Left lung (tissue), 10 donors: ENCODE measurements around the gene HEPH. TPM values are rescaled to one million over a fixed set of nuclear protein-coding genes. Genes with fewer than 3 reads are reported as not detected.
"Not testable (repeated sequence)": the region's sequence is repeated elsewhere in the genome, so short reads cannot be mapped to it uniquely, and the experiment has no call there.

Experiments used
- ATAC-seq: fragments of 200-7000 bp; cut with Tn5 transposase; one replicate; pipeline ENCODE4 v1.9.1; 2020; ENCODE audit warnings: moderate library complexity
- DNase-seq, 4 donors: peaks; one replicate each; pipeline ENCODE4 v3.0.0-alpha.2; 2013 to 2020
- H3K27ac ChIP-seq, 2 donors: fragments of 200-600 bp; sonication (generic) in 1 of 2; one replicate each; pipeline versions ENCODE4 v1.5.0 to v1.8.0; 2020 to 2021
- H3K27me3 ChIP-seq, 2 donors: fragments of 200-600 bp; sonication (generic) in 1 of 2; one replicate each; pipeline versions ENCODE4 v1.5.0 to v1.8.0; 2020 to 2021
- H3K36me3 ChIP-seq, 2 donors: fragments of 200-600 bp; sonication (generic) in 1 of 2; one replicate each; pipeline versions ENCODE4 v1.5.0 to v1.8.0; 2020 to 2021
- H3K4me1 ChIP-seq, 2 donors: fragments of 200-600 bp; one replicate each; pipeline ENCODE4 v1.8.0; 2021
- H3K4me3 ChIP-seq, 2 donors: fragments of 200-600 bp; sonication (generic) in 1 of 2; one replicate each; pipeline versions ENCODE4 v1.5.0 to v1.8.0; 2020 to 2021; ENCODE audit warnings: mild to moderate bottlenecking in 1 of 2
- H3K9me3 ChIP-seq, 2 donors: fragments of 200-600 bp; sonication (generic) in 1 of 2; one replicate each; pipeline versions ENCODE4 v1.5.0 to v1.8.0; 2020 to 2021
- intact Hi-C, 2 donors: fragments of 100-400 bp; cut with DNase I; formaldehyde crosslinking; loops; one replicate each; pipeline versions ENCODE4 v1.11.2 to v1.14.2; 2022
- polyA plus RNA-seq, 6 donors: library from polyadenylated mRNA; unstranded; fragments of 120-200 nt; gene quantifications; one replicate each; pipeline ENCODE4 v1.2.1, GENCODE V29; 2013; ENCODE audit not compliant: insufficient read length in 6 of 6
- total RNA-seq, 2 donors: library from RNA; stranded (reverse); fragmentation: NEBNext Ultra II Directional; extraction: Animal tissue kit (Norgen Biotek cat#: 25700); gene quantifications; one replicate each; pipeline ENCODE4 v1.2.1, GENCODE V29; 2021
- TF ChIP-seq, protein P1 (sequence below), 2 donors: fragments of 200-600 bp; sonication (generic) in 1 of 2; IDR thresholded peaks; one replicate each; pipeline versions ENCODE4 v1.5.0 to v1.8.0; 2021; ENCODE audit warnings: antibody characterized with exemption in 2 of 2
- donor health status: DM: no; HTN: yes; CAD: no.
- donor health status: DM: no; HTN: no; CAD: no.

HEPH gene
- total and polyA plus RNA-seq, 8 donors: 11.8 to 57.0 (median 41.7) TPM

DNA sequence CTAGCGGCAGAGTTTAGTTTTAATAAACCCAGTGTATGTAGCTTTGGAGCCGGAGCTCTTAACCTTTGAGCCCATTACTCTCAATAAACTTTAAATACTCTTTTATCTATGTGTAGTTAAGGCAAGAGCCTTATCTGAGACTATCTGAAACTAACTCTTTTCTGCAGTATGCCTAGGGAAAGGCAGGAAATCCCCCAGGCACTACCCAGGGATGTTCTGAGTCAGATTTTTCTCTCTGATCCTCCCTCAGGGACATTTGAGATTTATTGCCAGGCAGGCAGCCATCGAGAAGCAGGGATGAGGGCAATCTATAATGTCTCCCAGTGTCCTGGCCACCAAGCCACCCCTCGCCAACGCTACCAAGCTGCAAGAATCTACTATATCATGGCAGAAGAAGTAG lies 39.1 kb downstream of the HEPH start:
- Histone ChIP-seq H3K36me3 (no peaks in the 10 kb centered on the region), H3K4me3 (no peak overlapping the region), H3K27me3 (no peaks in the 10 kb centered on the region), H3K9me3 (no peaks in the 10 kb centered on the region), H3K27ac (no peak overlapping the region), H3K4me1 (no peaks in the 10 kb centered on the region)
- TF ChIP-seq, protein P1, sequence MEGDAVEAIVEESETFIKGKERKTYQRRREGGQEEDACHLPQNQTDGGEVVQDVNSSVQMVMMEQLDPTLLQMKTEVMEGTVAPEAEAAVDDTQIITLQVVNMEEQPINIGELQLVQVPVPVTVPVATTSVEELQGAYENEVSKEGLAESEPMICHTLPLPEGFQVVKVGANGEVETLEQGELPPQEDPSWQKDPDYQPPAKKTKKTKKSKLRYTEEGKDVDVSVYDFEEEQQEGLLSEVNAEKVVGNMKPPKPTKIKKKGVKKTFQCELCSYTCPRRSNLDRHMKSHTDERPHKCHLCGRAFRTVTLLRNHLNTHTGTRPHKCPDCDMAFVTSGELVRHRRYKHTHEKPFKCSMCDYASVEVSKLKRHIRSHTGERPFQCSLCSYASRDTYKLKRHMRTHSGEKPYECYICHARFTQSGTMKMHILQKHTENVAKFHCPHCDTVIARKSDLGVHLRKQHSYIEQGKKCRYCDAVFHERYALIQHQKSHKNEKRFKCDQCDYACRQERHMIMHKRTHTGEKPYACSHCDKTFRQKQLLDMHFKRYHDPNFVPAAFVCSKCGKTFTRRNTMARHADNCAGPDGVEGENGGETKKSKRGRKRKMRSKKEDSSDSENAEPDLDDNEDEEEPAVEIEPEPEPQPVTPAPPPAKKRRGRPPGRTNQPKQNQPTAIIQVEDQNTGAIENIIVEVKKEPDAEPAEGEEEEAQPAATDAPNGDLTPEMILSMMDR (IDR thresholded peaks at IDR 0.05): no peak
- intact Hi-C loops: no loop called here
- no peak for DNase-seq
- ATAC-seq: no peak

GRCh38 chrX:66221856-66222255 lies 57.8 kb downstream of the HEPH start:
- Histone ChIP-seq H3K4me3 (no peak overlapping the region), H3K36me3 (no peaks in the 10 kb centered on the region), H3K27me3 (no peaks in the 10 kb centered on the region), H3K27ac (no peak overlapping the region), H3K9me3 (no peaks in the 10 kb centered on the region), H3K4me1 (no peaks in the 10 kb centered on the region)
- ATAC-seq (no peak), DNase-seq (no peak)
- TF ChIP-seq, protein P1 (IDR thresholded peaks at IDR 0.05): no peak
- intact Hi-C loops: no loop called here

- no peaks in the 10 kb centered on the region for H3K36me3 ChIP-seq
- no peaks in the 10 kb centered on the region for H3K4me1 ChIP-seq
- H3K9me3 ChIP-seq: peaks cover 0 to 3% of the 10 kb centered on the region in 2 donors
- ATAC-seq: no peak
- H3K4me3 ChIP-seq: no peak overlapping the region
- no peak overlapping the region for H3K27ac ChIP-seq
- no peaks in the 10 kb centered on the region for H3K27me3 ChIP-seq
- intact Hi-C loops: no loop called here
- TF ChIP-seq, protein P1 (IDR thresholded peaks at IDR 0.05): no peak
- DNase-seq: no peak
Measured at GRCh38 chrX:66232296-66232695, 68.2 kb downstream of the HEPH start.

DNA sequence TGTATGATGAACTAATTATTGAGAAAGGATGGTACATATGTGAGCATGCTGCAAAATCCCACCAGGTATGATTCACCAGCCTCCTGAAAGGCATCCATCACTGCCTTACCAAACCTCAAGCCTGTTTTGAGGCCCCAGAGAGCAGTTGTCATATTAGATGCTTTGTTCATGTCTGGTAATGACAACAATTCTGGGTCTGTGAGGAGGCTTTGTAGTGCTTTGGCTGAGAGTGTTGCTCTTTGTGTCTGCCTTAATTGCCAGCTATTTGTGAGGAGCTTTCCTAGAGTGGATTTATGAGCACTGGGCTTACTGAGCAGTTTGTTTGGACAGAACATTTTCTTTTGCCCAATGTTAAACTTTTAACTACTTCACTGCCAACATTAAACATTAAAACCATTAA lies 69.2 kb downstream of the HEPH start:
- no peak overlapping the region for H3K4me3 ChIP-seq
- DNase-seq (no peak), ATAC-seq (no peak)
- intact Hi-C loops: no loop called here
- no peaks in the 10 kb centered on the region for H3K4me1 ChIP-seq
- no peak overlapping the region for H3K27ac ChIP-seq
- TF ChIP-seq, protein P1 (IDR thresholded peaks at IDR 0.05): no peak
- H3K9me3 ChIP-seq: peaks cover 0 to 3% of the 10 kb centered on the region in 2 donors
- no peaks in the 10 kb centered on the region for H3K27me3 ChIP-seq
- H3K36me3 ChIP-seq: no peaks in the 10 kb centered on the region

DNA sequence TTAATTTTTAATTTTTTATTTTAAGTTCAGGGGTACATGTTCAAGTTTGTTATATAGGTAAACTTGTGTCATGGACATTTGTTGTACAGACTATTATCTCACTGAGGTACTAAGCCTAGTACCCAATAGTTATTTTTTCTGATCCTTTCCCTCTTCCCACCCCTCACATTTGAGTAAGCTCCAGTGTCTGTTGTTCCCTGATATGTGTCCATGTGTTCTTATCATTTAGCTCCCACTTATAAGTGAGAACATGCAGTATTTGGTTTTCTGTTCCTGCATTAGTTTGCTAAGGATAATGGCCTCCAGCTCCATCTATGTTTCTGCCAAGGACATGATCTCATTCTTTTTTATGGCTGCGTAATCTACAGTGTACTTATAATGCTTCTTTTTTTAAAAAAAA lies 69.9 kb downstream of the HEPH start:
- ATAC-seq, H3K27me3 ChIP-seq, H3K27ac ChIP-seq, H3K4me3 ChIP-seq, H3K9me3 ChIP-seq, H3K4me1 ChIP-seq, intact Hi-C loops, DNase-seq, H3K36me3 ChIP-seq: not testable (repeated sequence)

GRCh38 chrX:66255359-66255967 lies 91.4 kb downstream of the HEPH start:
- H3K4me3 ChIP-seq: no peak overlapping the region
- H3K27me3 ChIP-seq: no peaks in the 10 kb centered on the region
- TF ChIP-seq, protein P1 (IDR thresholded peaks at IDR 0.05): no peak
- no peak for ATAC-seq
- intact Hi-C loops: no loop called here
- no peaks in the 10 kb centered on the region for H3K36me3 ChIP-seq
- no peak overlapping the region for H3K27ac ChIP-seq
- H3K4me1 ChIP-seq: no peaks in the 10 kb centered on the region
- no peaks in the 10 kb centered on the region for H3K9me3 ChIP-seq
- DNase-seq: no peak
